ENCODE measurements around the gene PEX6.

PEX6 gene, protein sequence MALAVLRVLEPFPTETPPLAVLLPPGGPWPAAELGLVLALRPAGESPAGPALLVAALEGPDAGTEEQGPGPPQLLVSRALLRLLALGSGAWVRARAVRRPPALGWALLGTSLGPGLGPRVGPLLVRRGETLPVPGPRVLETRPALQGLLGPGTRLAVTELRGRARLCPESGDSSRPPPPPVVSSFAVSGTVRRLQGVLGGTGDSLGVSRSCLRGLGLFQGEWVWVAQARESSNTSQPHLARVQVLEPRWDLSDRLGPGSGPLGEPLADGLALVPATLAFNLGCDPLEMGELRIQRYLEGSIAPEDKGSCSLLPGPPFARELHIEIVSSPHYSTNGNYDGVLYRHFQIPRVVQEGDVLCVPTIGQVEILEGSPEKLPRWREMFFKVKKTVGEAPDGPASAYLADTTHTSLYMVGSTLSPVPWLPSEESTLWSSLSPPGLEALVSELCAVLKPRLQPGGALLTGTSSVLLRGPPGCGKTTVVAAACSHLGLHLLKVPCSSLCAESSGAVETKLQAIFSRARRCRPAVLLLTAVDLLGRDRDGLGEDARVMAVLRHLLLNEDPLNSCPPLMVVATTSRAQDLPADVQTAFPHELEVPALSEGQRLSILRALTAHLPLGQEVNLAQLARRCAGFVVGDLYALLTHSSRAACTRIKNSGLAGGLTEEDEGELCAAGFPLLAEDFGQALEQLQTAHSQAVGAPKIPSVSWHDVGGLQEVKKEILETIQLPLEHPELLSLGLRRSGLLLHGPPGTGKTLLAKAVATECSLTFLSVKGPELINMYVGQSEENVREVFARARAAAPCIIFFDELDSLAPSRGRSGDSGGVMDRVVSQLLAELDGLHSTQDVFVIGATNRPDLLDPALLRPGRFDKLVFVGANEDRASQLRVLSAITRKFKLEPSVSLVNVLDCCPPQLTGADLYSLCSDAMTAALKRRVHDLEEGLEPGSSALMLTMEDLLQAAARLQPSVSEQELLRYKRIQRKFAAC

DNA sequence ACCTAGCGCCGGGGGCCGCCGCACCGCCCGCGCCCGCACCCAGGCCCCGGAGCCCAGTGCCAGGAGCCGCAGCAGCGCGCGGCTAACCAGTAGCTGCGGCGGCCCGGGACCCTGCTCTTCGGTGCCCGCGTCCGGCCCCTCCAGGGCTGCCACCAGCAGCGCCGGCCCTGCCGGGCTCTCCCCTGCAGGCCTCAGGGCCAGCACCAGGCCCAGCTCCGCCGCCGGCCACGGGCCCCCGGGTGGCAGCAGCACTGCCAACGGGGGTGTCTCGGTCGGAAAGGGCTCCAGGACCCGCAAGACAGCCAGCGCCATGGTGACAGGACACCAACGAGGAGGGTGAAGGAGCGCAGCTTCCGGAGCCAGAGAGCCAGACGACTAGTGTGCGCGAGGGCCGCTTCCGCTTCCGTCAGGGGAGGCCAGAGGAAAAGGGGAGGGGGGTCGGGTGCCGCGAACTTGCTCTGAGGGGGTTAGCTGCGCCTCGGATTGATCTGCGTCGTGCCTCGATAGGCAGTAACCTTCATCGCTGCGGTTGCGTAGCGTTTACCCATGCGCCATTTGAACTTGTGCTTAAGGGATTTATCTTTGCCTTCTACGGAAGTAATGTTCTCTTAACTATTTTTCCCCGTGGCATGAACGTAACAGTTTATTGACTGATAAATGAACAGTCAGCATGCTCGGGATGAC, at the start of gene PEX6:
Gene PEX6, minus strand, starts transcription at position 343 of the 684 bp plus-strand sequence. Its CDS starts 31 bp downstream, at position 312.
- DNase-seq, result peak; percentile 96

DNA sequence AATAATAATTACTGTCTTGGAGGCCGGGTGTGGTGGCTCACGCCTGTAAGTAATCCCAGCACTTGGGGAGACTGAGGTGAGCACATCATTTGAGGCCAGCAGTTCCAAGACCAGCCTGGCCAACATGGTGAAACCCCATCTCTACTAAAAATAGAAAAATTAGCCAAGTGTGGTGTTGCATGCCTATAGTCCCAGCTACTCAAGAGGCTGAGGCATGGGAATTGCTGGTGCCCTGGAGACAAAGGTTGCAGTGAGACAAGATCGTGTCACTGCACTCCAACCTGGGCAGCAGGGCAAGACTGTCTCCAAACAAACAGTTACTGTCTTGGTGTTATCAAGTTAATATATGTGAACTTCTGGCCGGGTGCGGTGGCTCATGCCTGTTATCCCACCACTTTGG, 47.4 kb upstream of the PEX6 start:
- no peak for DNase-seq

DNA sequence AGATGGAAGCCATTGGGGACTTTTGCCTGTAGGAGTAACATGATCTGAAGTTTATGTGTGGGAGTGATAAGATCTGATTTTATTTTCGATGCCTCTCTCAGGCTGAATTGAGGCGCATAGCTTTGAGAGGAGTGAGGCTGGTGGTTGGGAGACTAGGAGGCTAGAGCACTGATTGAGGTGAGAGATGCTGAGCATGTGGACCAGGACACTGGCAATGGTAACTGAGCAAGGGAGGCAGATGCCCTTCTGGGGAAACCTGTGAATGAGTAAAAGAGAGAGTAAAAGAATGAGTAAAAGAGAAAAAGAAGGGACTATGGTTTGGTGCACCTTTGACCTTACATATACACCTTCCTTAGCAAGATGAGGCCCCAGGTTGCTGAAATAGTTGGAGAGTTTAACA, 45.5 kb upstream of the PEX6 start:
- no peak for DNase-seq

DNA sequence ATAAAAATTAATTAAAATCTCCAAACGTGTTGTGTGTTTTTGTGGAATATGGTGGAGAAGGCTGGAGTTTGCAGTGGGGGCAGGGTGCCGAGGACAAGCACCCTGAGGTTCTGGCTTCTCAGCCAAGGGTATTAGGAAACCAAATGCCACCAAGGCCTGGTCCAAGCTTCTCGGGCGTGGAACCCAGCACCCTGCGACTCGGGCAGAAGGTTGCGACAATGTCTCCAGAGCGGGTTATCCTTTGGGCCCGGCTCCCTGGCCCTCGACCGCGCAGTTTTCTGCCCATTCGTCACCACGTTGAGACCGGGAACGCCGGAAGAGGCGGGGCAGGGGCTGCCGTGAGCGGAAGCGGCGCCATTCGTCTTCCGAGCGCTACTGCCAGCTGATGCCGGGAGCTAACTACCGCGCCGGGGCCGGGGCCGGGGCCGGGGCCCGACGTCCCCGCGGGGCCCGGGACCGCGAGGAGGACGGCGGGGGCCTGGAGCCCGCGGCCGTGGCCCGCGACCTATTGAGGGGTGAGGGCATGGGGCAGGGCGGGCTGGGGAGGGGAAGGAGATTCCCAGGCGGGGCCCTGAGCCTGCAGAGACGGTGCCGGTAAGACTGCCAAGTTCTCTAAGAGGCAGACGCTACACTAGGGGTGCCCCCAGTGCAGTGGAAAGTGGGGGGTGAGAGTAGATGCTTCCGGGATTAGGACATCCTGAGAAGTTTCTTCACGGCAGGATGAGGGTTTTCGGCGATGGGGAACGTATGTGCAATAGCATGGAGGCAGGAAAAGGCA, 42.5 kb upstream of the PEX6 start, which contains the start of gene RRP36:
Gene RRP36, plus strand, starts transcription at position 354 of the 778 bp plus-strand sequence. Its CDS starts 32 bp downstream, at position 386.
- DNase-seq, result peak; percentile 51

DNA sequence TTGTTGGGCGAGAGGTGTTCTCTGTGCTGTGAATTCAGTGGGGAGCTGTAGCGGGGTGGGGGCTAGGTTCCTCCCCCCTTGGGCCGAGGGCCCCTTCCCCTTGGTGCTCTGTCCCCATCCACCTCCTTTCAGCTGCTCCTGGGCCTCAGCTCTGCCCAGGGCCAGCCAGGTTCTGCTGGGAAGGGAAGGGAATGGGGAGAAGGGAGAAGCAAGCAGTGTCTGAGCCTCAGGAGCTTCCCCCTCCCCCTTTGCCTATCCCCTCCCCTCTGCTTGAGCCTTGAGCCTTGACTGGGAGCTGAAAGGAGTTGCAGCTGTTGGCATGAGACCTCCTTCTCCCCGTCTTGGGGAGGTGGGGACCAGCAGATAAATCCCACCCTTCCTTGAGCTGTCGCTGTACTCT, 41.9 kb upstream of the PEX6 start:
- no peak for DNase-seq

DNA sequence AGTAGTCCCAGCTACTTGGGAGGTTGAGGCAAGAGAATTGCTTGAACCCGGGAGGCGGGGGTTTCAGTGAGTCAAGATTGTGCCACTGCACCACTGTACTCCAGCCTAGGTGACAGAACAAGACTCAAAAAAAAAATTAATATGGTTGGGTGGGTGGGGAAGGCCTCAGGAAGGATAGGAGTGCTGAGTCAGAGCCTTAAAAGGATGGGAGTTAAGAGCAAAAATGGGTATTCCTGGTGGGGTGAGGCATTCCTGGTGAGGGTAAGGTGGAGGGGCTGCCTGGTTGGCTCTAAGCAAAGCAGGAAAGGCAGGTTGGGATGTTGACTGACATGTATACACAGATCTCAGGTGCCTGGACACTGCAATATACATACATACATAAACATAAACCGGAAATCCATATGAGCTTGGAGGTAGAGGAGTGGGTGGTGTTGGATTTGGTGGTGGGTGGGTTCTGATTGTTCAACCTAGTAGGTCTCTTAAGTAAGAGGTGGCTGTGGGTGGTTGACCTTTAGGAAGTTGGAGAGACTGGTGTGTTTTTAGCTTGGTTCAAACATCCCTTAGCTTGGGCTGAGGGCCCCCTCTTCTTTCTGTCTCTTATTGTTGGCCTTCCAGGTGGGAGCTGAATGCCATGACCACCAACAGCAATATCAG, 41.2 kb upstream of the PEX6 start:
- no peak for DNase-seq

DNA sequence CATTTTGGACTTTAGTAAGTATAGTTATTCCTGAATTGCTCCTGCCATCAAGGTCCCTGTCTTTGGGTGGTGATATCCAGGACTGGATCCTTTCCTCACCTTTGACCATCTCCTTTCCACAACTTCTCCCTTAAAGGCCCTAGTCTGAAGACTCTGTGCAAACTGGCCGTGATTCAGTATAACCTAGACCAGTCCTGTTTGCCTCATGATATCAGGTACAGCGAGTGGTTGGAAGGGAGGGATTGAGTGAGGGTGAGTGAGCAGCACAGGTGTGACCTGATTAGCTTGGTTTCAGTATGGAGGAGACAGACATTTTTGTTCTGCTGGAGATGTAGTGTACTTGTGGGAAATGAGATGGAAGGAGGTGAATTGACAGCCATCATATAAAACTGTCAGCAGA, 40.2 kb upstream of the PEX6 start:
- no peak for DNase-seq

DNA sequence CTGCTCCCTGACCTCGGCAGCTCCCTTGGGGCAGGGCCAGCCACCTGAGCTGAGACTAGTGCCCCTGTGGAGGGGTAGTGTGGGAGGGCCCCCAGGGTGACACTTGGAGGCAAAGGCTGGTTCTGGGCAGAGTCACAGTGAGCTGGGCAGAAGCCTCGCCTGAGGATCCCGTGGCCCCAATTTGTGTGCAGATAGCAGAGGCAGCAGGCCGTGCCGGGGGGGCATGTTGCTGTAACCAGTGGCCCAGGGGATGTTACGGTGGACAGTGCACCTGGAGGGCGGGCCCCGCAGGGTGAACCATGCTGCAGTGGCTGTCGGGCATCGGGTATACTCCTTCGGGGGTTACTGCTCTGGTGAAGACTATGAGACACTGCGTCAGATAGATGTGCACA, 38.0 kb upstream of the PEX6 start:
- no peak for DNase-seq

DNA sequence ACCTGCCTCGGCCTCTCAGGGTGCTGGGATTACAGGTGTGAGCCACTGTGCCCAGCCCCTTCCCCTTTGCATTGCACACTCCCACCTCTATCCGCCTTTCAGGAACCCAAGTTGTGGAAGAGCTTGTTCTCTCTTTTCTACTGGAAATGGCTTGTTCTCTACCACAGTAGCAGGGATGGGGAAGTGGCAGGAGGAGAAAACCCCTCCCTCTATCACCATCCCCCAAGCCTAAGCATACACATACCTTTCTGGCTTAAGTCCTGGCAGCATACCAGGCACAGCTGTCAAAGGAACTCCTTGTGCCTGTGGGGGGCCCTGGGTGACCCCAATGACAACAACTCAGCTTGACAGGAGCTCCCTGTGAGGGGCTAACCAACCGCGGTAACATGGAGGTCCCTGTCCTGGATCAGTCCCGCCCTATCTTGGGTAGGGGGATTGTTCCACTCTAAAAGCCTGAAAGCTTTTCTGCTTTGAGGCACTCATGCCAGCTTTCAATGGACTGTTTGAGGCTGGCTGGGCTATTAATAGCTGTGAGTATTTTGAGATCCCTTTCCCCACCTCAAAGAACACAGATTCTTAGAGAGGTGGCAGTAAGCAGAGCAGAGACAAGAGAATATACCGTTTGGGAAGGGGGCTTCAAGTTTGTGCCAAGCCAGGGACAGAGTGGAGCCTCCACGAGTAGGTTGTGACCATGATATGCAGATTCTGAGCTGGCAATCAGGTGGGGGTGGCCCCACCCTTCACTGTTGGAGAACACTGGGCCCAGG, 37.4 kb upstream of the PEX6 start:
- DNase-seq, result no peak

DNA sequence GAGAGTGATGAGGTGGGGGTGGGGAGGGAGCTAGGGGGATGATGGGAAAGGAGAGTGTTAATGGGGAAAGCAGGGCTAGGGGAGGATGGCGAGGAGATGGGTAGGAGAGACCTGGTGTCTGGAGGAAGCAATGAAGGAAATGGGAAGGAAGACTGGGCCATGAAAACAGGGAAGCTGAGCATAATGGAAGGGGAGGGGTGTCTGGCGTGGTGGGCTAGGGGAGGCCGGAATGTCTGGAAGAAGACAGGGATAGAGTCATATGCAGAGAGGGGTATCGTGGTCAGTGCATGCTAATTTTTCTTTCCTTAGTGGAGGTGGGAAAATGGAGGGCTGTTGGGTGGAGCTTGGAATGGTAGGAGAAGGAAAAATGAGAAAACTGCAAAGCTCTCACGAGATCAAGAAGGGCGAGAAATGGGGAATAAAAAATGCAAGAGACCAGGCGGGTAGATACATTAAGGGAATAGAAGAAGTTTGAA, 35.5 kb upstream of the PEX6 start:
- no peak for DNase-seq

DNA sequence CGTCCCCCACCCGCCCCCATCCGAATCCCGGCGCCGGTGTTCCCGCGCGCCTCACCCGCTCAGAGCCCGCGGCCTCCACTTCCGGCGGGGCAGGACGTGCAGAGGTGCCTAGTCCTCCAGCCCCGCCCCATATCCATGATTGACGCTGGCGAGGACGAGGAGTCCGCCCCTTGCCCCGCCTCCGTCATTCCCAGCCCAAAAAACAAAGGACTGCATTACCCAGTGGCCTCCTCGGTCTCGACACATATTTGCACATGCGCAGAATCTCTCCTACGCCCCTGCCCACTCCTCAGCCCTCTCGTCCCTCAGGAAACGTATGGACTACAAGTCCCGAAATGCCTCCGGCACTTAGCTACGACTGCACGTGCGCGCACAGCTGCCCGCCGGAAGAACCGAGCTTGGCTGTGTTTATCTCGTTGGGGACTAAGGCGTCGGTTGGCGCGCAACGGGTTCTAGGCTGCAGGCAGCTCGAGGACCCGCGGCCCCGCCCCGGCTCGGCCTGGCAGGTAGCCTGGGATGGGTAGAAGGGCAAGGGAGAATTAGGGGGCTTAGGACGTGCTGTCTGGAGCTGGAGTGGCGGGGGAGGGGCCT, 35.0 kb upstream of the PEX6 start, which contains the start of the genes KLHDC3 and MEA1:
Gene KLHDC3, plus strand, starts transcription at position 407 of the 591 bp plus-strand sequence. CDS start 2,944 bp downstream, outside the sequence.
Gene MEA1, minus strand, starts transcription at position 104 of the 591 bp plus-strand sequence. CDS start 133 bp downstream, outside the sequence.
- DNase-seq, result peak; percentile 100

DNA sequence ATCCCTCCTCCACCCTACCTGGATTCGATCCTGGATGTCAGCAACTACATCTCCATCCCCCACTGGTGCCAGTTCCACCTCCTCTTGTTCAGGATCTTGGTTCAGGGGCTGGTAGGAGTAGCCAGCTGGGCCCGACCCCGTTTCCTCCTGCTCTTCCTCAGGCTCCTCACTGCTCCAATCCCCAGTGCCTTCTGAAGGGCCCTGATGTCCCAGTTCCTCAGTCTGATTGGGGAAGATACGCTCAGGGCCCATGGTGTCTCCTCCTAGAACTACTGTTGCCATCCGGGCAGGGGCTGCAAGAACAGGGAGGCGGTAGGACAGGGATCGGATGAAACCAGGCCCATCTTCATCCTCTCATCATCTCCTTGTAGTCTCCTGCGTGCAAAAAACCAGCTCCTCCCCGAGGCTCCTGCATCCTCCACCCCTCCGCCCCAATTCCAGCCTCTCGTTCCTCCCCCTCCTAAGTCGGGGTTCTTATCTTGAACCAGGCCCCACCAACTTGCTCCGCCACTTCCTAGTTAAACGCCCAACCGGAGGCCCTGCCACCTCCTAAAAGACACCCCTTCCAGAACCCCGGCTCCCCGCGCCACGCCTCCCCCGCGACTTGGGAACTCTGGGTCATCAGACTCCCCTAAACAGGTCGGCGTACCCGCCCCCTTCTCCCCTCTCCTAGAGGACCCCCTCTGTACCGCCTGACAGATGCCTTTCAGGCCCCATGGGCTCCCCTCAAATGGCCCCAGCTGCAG, 34.3 kb upstream of the PEX6 start:
- no peak for DNase-seq

DNA sequence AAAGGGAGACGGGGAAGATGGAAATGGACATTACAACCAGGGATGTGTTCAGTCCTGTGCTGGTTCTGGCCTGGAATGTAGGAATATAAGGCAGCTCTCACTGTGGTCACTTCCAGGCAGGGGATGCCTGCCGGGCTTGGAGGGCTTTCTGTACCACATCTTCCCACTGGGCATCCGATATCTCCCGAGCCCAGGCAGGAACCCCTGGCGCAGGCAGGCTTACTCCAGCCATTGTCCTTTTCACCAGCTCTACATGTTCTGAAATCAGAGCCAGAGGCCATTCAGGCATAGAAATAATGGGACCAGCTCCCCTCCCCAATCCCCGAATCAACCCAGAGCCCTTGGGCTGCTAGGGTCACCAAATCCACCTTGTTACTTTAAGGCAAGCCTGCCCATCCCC, 33.4 kb upstream of the PEX6 start:
- no peak for DNase-seq

DNA sequence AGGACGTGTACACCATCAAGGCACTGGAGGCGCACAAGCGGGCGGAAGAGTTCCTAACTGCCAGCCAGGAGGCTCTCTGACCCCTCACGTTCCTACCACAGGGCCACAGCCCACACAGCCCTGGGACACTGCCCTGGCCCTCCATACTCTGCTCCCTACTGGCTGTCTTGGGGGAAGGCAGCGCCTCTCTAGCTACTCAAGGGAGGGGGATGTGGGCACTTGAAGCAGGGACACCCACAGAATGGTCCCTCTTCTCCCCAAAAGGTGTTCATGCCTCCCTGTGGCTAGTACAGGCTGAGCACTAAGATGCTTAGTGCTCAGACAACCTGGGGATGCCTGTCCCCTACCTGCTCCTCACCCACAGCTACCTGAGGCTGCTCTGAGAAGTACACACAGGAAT, 32.2 kb upstream of the PEX6 start:
- no peak for DNase-seq

DNA sequence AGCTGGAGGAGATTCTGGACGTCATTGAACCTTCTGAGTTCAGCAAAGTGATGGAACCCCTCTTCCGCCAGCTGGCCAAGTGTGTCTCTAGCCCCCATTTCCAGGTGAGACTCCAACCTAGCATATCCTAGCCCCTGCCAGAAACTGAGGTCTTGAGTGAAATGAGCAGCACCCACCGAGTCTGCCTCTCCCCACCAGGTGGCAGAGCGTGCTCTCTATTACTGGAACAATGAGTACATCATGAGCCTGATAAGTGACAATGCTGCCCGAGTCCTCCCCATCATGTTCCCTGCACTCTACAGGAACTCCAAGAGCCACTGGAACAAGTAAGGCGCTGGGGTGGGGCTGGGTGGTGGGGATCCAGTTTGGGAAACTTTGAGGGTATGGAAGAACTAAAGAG, 30.1 kb upstream of the PEX6 start:
- peak; percentile 10 for DNase-seq

DNA sequence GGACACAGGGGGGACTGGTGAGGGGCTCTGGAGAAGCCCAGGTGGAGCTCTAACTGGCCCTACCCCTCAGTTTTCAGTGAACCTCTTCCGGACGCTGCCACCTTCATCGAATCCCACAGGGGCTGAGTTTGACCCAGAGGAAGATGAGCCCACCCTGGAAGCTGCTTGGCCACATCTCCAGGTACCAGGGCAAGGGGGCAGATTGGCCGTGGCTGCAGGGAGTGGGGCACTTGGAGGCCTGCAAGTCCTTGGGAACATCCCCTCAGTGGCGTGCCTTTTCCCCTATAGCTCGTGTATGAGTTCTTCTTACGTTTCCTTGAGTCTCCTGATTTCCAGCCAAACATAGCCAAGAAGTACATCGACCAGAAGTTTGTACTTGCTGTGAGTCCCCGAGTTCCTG, 28.1 kb upstream of the PEX6 start:
- DNase-seq, result no peak

DNA sequence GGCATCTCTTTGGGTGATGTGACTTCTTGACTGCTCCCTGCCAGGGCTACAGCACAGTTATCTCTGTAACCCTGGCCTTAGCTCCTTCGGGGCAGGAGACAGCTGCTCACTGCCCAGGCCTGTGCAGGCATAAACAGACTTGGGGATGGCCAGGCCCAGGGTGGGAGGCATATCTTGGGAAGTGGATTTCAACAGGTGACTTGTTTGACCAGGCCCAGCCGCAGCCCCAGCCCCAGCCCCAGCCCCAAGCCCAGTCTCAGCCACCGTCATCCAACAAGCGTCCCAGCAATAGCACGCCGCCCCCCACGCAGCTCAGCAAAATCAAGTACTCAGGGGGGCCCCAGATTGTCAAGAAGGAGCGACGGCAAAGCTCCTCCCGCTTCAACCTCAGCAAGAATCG, 27.3 kb upstream of the PEX6 start:
- DNase-seq, result no peak

DNA sequence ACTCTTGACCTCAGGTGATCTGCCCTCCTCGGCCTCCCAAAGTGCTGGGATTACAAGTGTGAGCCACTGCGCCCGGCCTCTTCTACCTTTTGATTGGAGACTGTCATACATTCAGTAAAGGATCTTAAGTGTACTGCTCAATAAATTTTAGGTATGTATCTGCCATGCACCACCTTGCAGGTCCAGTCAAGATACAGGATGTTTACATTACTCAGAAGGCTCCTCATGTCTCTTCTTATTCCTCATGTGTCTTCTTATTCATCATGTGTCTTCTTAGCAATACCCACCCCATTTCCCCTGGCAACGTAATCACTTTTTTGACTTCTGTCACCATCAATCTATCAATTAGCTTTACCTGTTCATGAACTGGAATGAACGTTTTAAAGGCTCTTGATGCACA, 26.9 kb upstream of the PEX6 start:
- DNase-seq, result no peak

DNA sequence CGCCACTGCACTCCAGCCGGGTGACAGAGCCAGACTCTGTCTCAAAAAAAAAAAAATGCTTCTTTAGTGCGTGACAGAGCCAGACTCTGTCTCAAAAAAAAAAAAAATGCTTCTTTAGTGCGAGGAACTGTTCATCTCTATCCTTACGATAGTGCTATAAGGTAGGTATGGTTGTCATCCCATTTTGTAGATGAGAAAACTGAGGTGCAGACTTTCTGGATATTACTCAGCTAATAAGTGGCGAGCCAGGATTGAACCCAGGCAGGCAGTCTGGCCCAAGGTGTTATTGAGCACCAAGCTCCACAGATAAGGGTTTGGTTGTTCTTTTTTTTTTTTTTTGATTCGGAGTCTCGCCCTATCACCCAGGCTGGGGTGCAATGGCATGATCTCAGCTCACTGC, 22.9 kb upstream of the PEX6 start:
- no peak for DNase-seq
